Measurements from ENCODE around the gene RHOBTB3. TPM values are rescaled to one million over a fixed set of nuclear protein-coding genes. Genes with fewer than 3 reads are reported as not detected.
A peak's percentile ranks its signal among the peaks of the same experiment; 100 is the strongest.

The RHOBTB3 gene
- total and polyA plus RNA-seq, 2 donors from 2014 or later = 22.5 to 54.5 TPM

- intact Hi-C loops (cut with DNase I) = no loop called here
- TF ChIP-seq CTCF (IDR thresholded peaks at IDR 0.05; ENCODE audit: borderline replicate concordance, extremely low read depth, insufficient read depth) = no peak
- Histone ChIP-seq H3K9ac (ENCODE audit: low read length in 3 of 3) (no peak overlapping the region), H3K27me3 (ENCODE audit: control insufficient read depth, insufficient read depth, low read length) (no peaks in the 10 kb centered on the region), H3K4me1 (ENCODE audit: control insufficient read depth in 2 of 3, insufficient read depth in 2 of 3, low read depth in 1 of 3, low read length in 3 of 3) (peaks cover 0 to 11% (median 2%) of the 10 kb centered on the region in 3 donors), H3K9me3 (ENCODE audit: control insufficient read depth in 2 of 3, insufficient read depth in 1 of 3, low read length in 3 of 3) (no peaks in the 10 kb centered on the region), H3K27ac (ENCODE audit: low read depth in 2 of 2, low read length in 2 of 2) (no peak overlapping the region), H3K4me3 (ENCODE audit: low read length in 3 of 3) (no peak overlapping the region), H3K36me3 (ENCODE audit: control insufficient read depth in 2 of 3, insufficient read depth in 3 of 3, low read length in 3 of 3) (no peaks in the 10 kb centered on the region)
- DNase-seq = no peak
- FAIRE-seq = no peak
Measured at GRCh38 chr5:95830226-95830625, 99.1 kb downstream of the RHOBTB3 start.

GRCh38 chr5:95832664-95833063, 101.5 kb downstream of the RHOBTB3 start:
- FAIRE-seq = no peak

GRCh38 chr5:95835682-95836385, 104.7 kb downstream of the RHOBTB3 start:
- intact Hi-C loops (cut with DNase I) = no loop called here
- TF ChIP-seq CTCF (IDR thresholded peaks at IDR 0.05; ENCODE audit: borderline replicate concordance, extremely low read depth, insufficient read depth) = no peak
- DNase-seq (no peak), FAIRE-seq (no peak)
- no peak overlapping the region for H3K9ac ChIP-seq (ENCODE audit: low read length in 3 of 3)
- peaks cover 0 to 9% (median 7%) of the 10 kb centered on the region in 3 donors for H3K4me1 ChIP-seq (ENCODE audit: control insufficient read depth in 2 of 3, insufficient read depth in 2 of 3, low read depth in 1 of 3, low read length in 3 of 3)
- no peaks in the 10 kb centered on the region for H3K36me3 ChIP-seq (ENCODE audit: control insufficient read depth in 2 of 3, insufficient read depth in 3 of 3, low read length in 3 of 3)
- peak overlapping the region in 1 of 2 donors; percentile 73 for H3K27ac ChIP-seq (ENCODE audit: low read depth in 2 of 2, low read length in 2 of 2)
- H3K9me3 ChIP-seq (ENCODE audit: control insufficient read depth in 2 of 3, insufficient read depth in 1 of 3, low read length in 3 of 3) = no peaks in the 10 kb centered on the region
- peak overlapping the region in 2 of 3 donors; percentile 36 to 48 for H3K4me3 ChIP-seq (ENCODE audit: low read length in 3 of 3)
- no peaks in the 10 kb centered on the region for H3K27me3 ChIP-seq (ENCODE audit: control insufficient read depth, insufficient read depth, low read length)

More at GRCh38 chr5:95832664-95833063, 101.5 kb downstream of the RHOBTB3 start:
- peaks cover 0 to 10% (median 7%) of the 10 kb centered on the region in 3 donors for H3K4me1 ChIP-seq (ENCODE audit: control insufficient read depth in 2 of 3, insufficient read depth in 2 of 3, low read depth in 1 of 3, low read length in 3 of 3)
- no peak overlapping the region for H3K9ac ChIP-seq (ENCODE audit: low read length in 3 of 3)
- intact Hi-C loops (cut with DNase I) = no loop called here
- no peaks in the 10 kb centered on the region for H3K36me3 ChIP-seq (ENCODE audit: control insufficient read depth in 2 of 3, insufficient read depth in 3 of 3, low read length in 3 of 3)
- H3K9me3 ChIP-seq (ENCODE audit: control insufficient read depth in 2 of 3, insufficient read depth in 1 of 3, low read length in 3 of 3) = no peaks in the 10 kb centered on the region
- no peak for DNase-seq
- no peaks in the 10 kb centered on the region for H3K27me3 ChIP-seq (ENCODE audit: control insufficient read depth, insufficient read depth, low read length)
- no peak overlapping the region for H3K4me3 ChIP-seq (ENCODE audit: low read length in 3 of 3)
- H3K27ac ChIP-seq (ENCODE audit: low read depth in 2 of 2, low read length in 2 of 2) = no peak overlapping the region
- no peak for TF ChIP-seq CTCF (IDR thresholded peaks at IDR 0.05; ENCODE audit: borderline replicate concordance, extremely low read depth, insufficient read depth)
